ENCODE measurements around the gene TADA1. TPM values are rescaled to one million over a fixed set of nuclear protein-coding genes. Genes with fewer than 3 reads are reported as not detected.

The TADA1 gene
- polyA plus RNA-seq, 1 of the 3 experiments (the other 2 are of a cell fraction): 9.3 TPM

- Histone ChIP-seq H3K9ac (no peak overlapping the region), H3K36me3 (replicated peaks in 1 of 2; ENCODE audit: control insufficient read depth in 1 of 2, insufficient read depth in 2 of 2, low read length in 1 of 2) (no peaks in the 10 kb centered on the region), H3F3A (replicated peaks; ENCODE audit: insufficient read depth) (no peaks in the 10 kb centered on the region), H3K27ac (ENCODE audit: low read depth in 2 of 2, low read length in 1 of 2) (no peak overlapping the region), H2AFZ (ENCODE audit: low read depth) (no peak overlapping the region), H3K9me3 (no peaks in the 10 kb centered on the region), H3K9me2 (no peaks in the 10 kb centered on the region), H3K4me1 (ENCODE audit: control insufficient read depth in 1 of 2, insufficient read depth in 2 of 2, low read depth in 1 of 2, low read length in 1 of 2) (no peaks in the 10 kb centered on the region; a peak in 1 of 4 replicates), H3K27me3 (ENCODE audit: insufficient read depth) (peaks cover 32% of the 10 kb centered on the region), H3K4me2 (no peak overlapping the region), H3K4me3 (ENCODE audit: low read depth in 2 of 2, low read length in 1 of 2) (no peak overlapping the region), H3K79me2 (ENCODE audit: insufficient read depth) (no peaks in the 10 kb centered on the region), H4K20me1 (ENCODE audit: insufficient read depth) (no peaks in the 10 kb centered on the region)
- ChIA-PET POLR2A (no interaction called here), CTCF (interaction anchor here (1.0 to 22.1 kb wide), 3 partner anchors 50 to 458 kb away, joined by 3 to 769 read pairs (median 3); no protein-coding TSS in a partner anchor)
- no peak for TF ChIP-seq TCF12 (IDR thresholded peaks at IDR 0.05)
- 0% methylated on average over 2 of the region's 4 CpGs for WGBS (ENCODE audit: low lambda C conversion rate)
- no peak for DNase-seq
These were observed 39.9 kb upstream of the TADA1 start for GRCh38 chr1:166915941-166916340.

- Histone ChIP-seq H3K27me3 (ENCODE audit: insufficient read depth) (peaks cover 23% of the 10 kb centered on the region), H3K9ac (no peak overlapping the region), H3K9me3 (no peaks in the 10 kb centered on the region), H3K9me2 (no peaks in the 10 kb centered on the region), H3K36me3 (replicated peaks in 1 of 2; ENCODE audit: control insufficient read depth in 1 of 2, insufficient read depth in 2 of 2, low read length in 1 of 2) (no peaks in the 10 kb centered on the region), H3K79me2 (ENCODE audit: insufficient read depth) (no peaks in the 10 kb centered on the region), H3F3A (replicated peaks; ENCODE audit: insufficient read depth) (no peaks in the 10 kb centered on the region), H3K27ac (ENCODE audit: low read depth in 2 of 2, low read length in 1 of 2) (no peak overlapping the region), H2AFZ (ENCODE audit: low read depth) (no peak overlapping the region), H3K4me3 (ENCODE audit: low read depth in 2 of 2, low read length in 1 of 2) (no peak overlapping the region), H3K4me2 (no peak overlapping the region), H3K4me1 (ENCODE audit: control insufficient read depth in 1 of 2, insufficient read depth in 2 of 2, low read depth in 1 of 2, low read length in 1 of 2) (no peaks in the 10 kb centered on the region), H4K20me1 (ENCODE audit: insufficient read depth) (no peaks in the 10 kb centered on the region)
- WGBS (ENCODE audit: low lambda C conversion rate): 13% methylated on average over 1 of the region's 1 CpG
- DNase-seq: no peak
- ChIA-PET POLR2A (no interaction called here), CTCF (interaction anchor here (1.0 to 22.1 kb wide), 2 partner anchors 49 to 143 kb away, joined by 3 to 769 read pairs; no protein-coding TSS in a partner anchor)
- TF ChIP-seq USF2 (IDR thresholded peaks at IDR 0.05; ENCODE audit: borderline replicate concordance, low read depth, low read length): no peak
- TF ChIP-seq FOXJ3 (CRISPR knock-in tag; IDR thresholded peaks at IDR 0.05): no peak
- no peak for TF ChIP-seq SIN3A (IDR thresholded peaks at IDR 0.05; ENCODE audit: borderline replicate concordance, low read depth, low read length)
- TF ChIP-seq CTCF (IDR thresholded peaks at IDR 0.05): no peak
- no peak for TF ChIP-seq FOSL2 (IDR thresholded peaks at IDR 0.05; ENCODE audit: borderline replicate concordance, low read depth)
- TF ChIP-seq IRF3 (IDR thresholded peaks at IDR 0.05; ENCODE audit: low read depth, low read length): no peak
- TF ChIP-seq REST (IDR thresholded peaks at IDR 0.05; ENCODE audit: low read depth, low read length): no peak
- TF ChIP-seq RCOR1 (IDR thresholded peaks at IDR 0.05; ENCODE audit: low read length): no peak
- TF ChIP-seq ZBTB33 (IDR thresholded peaks at IDR 0.05; ENCODE audit: borderline replicate concordance, low read depth): no peak
- no peak for TF ChIP-seq PBX3 (IDR thresholded peaks at IDR 0.05)
- TF ChIP-seq EZH2phosphoT487 (IDR thresholded peaks at IDR 0.05; ENCODE audit: borderline replicate concordance, low read depth): no peak
- TF ChIP-seq GABPA (IDR thresholded peaks at IDR 0.05; ENCODE audit: low read depth): no peak
- no peak for TF ChIP-seq MAX (IDR thresholded peaks at IDR 0.05; ENCODE audit: low read depth)
- no peak for TF ChIP-seq YY1 (IDR thresholded peaks at IDR 0.05; ENCODE audit: low read depth)
- no peak for TF ChIP-seq RAD21 (IDR thresholded peaks at IDR 0.05; ENCODE audit: low read length)
These were observed 39.0 kb upstream of the TADA1 start for GRCh38 chr1:166915042-166915441.

Data from SK-N-SH (cell line).